Measurements from ENCODE around the gene ZNF683. TPM values are rescaled to one million over a fixed set of nuclear protein-coding genes. Genes with fewer than 3 reads are reported as not detected.

The ZNF683 gene
- total and polyA plus RNA-seq, 9 of the 15 experiments (the other 6 are each of a cell fraction or from before 2014, with no cell fraction given): not detected

DNA sequence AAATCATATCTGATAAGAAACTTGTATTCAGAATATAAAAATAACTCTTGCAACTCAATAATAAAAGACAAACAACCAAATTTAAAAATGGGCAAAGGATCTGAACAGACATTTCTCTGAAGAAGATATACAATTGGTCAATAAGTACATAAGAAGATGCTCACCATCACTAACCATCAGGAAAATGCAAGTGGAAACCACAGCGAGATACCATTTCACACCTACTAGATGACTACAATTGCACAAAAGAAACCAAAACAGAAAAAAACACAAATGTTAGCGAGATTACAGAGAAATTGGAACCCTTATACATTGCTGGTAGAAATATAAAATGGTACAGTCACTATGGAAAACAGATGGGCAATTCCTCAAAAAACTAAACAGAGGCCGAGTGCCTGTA lies 11.5 kb upstream of the ZNF683 start:
- peak overlapping the region; percentile 49 for H2AFZ ChIP-seq (ENCODE audit: low read depth, low read length)
- FAIRE-seq (no peak), DNase-seq (ENCODE audit: extremely low read depth in 1 of 4, low spot score in 3 of 4) (no peak), ATAC-seq (no peak)
- BruUV-seq (replicated peaks): no TSS peak
- WGBS (ENCODE audit: insufficient coverage, low coverage, missing lambda C conversion rate): 43% methylated on average over 3 of the region's 3 CpGs
- ChIA-PET CTCF (ENCODE audit: low intra/inter-chr PET ratio) (no interaction called here), POLR2A (no interaction called here)
- TF ChIP-seq KLF16 (IDR thresholded peaks at IDR 0.05) (no peak), AFF1 (IDR thresholded peaks at IDR 0.05; ENCODE audit: low read depth in 1 of 2, partially characterized antibody in 2 of 2) (peak in 1 of 2 experiments; percentile 40)
- no peak overlapping the region for H3K9ac ChIP-seq (ENCODE audit: insufficient read depth in 1 of 2, low read depth in 2 of 2, low read length in 2 of 2)
- no peaks in the 10 kb centered on the region for H4K20me1 ChIP-seq (replicated peaks; ENCODE audit: control insufficient read depth, insufficient read depth, low read length)
- H3K27ac ChIP-seq (ENCODE audit: extremely low read depth, low read depth, low read length): no peak overlapping the region
- H3K4me1 ChIP-seq (replicated peaks in 1 of 2; ENCODE audit: control insufficient read depth in 2 of 2, insufficient read depth in 2 of 2, low read length in 2 of 2): peaks cover 10 to 19% of the 10 kb centered on the region in 2 experiments
- no peaks in the 10 kb centered on the region for H3K79me2 ChIP-seq (ENCODE audit: control insufficient read depth, insufficient read depth, low read length)
- intact Hi-C loops (cut with micrococcal nuclease) (loop anchor here (10.0 kb wide), 1 partner anchor 209 kb away; the partner anchor contains the start of genes CNKSR1 and ZNF593OS), in situ Hi-C loops (cut with MboI) (no loop called here)
- H3K9me1 ChIP-seq (ENCODE audit: control insufficient read depth, insufficient read depth, low read length): no peaks in the 10 kb centered on the region
- no peaks in the 10 kb centered on the region for H3K9me3 ChIP-seq (replicated peaks; ENCODE audit: control insufficient read depth, insufficient read depth, low read depth, low read length)
- H3K27me3 ChIP-seq (ENCODE audit: control insufficient read depth in 2 of 2, insufficient read depth in 2 of 2, low read length in 2 of 2): no peaks in the 10 kb centered on the region
- H3K36me3 ChIP-seq (ENCODE audit: control insufficient read depth, insufficient read depth, low read length): no peaks in the 10 kb centered on the region
- H3K4me2 ChIP-seq (ENCODE audit: insufficient read depth, low read length): no peak overlapping the region
- no peak overlapping the region for H3K4me3 ChIP-seq
